ENCODE data around the gene SCGB2B2.
"Not testable (repeated sequence)": the region's sequence is repeated elsewhere in the genome, so short reads cannot be mapped to it uniquely, and the experiment has no call there.

Gene SCGB2B2, protein sequence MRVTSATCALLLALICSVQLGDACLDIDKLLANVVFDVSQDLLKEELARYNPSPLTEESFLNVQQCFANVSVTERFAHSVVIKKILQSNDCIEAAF

GRCh38 chr19:34676697-34677385 is at the start of gene SCGB2B2:
SCGB2B2 (minus strand) TSS chr19:34677159; CDS start chr19:34594563, 82,596 bp downstream.
- peak; percentile 97 for DNase-seq

GRCh38 chr19:34725400-34725799 is 48.4 kb upstream of the SCGB2B2 start:
- DNase-seq: no peak

- DNase-seq: no peak
Measured at GRCh38 chr19:34722353-34722752, 45.4 kb upstream of the SCGB2B2 start.

GRCh38 chr19:34715357-34715756 is 38.4 kb upstream of the SCGB2B2 start:
- no peak for DNase-seq

DNA sequence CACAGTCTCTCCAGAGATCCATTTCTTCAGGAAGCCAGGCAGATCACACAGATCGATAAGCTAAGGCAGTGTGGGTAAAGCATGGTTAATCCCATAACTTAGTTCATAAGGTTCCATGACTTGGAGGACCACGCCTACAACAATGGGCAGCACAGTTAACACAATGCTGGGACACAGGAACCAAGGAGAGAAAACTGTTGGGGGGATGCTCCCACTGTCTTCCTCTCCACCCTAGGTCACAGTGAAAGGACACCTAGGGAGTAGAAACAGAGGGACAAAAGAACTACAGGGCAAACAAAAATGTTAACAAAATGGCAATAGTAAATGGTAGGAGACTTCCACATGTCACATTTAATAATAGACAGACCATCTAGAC is 36.3 kb upstream of the SCGB2B2 start:
- peak; percentile 42 for DNase-seq

DNA sequence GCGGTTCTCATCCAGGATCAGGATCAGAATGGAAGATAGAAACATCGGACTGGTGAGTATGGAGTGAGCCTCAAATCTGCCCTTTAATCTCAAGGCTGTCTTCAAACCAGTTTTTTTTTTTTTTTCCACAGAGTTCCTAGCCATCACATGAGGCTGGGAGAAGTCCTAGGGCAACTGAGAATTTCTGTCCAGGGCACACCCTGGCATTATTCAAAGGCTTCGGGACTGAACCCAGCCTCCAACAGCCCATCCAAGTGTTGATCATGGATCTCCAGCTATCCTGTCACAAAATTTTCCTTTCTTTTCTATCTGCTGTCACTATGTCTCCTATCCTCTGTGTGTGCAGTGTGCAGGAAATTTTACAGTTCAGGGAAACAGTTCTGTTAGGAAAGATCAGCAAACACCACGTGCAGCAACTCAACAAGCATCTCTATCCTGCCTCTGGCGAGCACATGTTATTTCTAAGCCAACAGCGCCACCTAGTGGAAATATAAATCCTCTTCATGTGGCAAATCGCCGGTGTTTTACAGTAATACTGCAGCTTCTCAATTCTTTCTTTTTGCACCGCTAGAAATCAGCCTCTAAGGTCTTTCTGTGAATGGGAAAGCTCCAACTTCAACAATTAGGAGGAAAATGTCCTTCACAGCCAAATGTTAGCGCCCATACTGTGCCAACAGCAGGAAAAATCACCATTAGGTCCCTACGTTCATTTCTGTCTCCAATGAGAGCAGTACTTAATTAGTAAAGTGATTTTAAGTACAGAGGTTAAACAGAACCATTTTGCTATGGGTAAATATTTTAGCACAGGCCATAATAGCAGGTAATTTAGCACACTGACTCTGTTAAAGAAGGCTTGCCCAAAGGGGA is 35.7 kb upstream of the SCGB2B2 start:
- peak; percentile 95 for DNase-seq

DNA sequence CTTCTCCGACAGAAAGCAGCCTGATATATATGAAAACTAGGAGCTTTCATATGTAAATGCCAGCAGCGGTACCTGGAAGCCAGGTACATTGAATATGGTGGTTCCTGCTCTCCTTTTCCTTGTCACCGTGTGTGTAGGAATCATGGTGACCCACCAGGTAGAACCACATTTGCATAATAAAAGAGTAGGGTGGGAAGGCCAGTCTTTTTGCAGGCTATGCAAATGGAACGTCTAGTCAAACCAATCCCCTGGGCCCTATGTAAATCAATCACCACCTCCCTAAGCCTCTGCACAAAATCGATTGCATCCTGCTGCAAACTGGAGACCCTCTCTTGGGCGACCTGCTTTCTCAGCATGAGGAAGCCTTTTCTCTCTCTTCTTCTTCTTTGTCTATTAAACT is 34.9 kb upstream of the SCGB2B2 start:
- no peak for DNase-seq

- DNase-seq: peak; percentile 97
Measured at GRCh38 chr19:34707661-34708060, 30.7 kb upstream of the SCGB2B2 start.

DNA sequence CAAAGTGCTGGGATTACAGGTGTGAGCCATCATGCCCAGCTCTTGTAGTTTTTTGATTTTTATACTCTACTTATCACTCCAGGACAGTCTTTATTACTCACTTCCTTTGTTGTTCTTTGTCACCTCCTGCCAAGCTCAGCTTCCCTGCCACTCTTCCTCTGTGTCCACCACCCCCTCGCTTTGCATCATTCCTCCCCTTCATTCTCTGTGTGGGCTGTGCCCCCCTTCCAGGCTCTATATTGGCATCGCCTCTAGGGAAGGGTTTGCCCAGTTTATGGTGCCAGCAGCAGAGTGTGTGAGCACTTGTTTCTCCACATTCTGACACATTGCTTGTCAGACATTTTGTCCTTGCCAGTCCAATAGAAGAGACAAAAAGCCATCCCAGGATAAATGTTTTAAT is 15.6 kb upstream of the SCGB2B2 start:
- DNase-seq: no peak

GRCh38 chr19:34690372-34690771 is 13.4 kb upstream of the SCGB2B2 start:
- no peak for DNase-seq

DNA sequence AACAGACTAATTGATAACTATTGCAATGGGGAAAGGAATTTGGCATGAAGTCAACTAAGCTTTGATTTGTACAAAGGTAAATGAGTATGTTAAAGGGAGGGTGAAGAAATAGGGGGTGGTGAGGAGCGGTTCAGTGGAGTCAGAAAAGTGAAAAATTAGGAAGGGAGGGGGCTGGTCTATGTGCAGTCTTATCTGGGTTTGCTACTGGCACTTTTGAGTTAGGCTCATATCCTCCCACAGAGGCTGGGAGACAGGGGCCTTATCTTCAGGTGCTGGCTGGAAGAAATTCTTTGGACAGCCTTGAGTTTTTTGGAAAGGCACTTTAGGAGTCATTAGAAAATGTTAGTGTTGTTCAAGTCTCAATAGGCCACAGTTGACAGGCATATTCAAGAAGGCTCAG is 11.6 kb upstream of the SCGB2B2 start:
- no peak for DNase-seq

- DNase-seq: no peak
Measured at GRCh38 chr19:34687348-34687747, 10.4 kb upstream of the SCGB2B2 start.

- no peak for DNase-seq
Measured at GRCh38 chr19:34686455-34686854, 9.5 kb upstream of the SCGB2B2 start.

GRCh38 chr19:34685266-34685665 is 8.3 kb upstream of the SCGB2B2 start:
- not testable (repeated sequence) for DNase-seq

- no peak for DNase-seq
Measured at GRCh38 chr19:34681478-34681877, 4.5 kb upstream of the SCGB2B2 start.

DNA sequence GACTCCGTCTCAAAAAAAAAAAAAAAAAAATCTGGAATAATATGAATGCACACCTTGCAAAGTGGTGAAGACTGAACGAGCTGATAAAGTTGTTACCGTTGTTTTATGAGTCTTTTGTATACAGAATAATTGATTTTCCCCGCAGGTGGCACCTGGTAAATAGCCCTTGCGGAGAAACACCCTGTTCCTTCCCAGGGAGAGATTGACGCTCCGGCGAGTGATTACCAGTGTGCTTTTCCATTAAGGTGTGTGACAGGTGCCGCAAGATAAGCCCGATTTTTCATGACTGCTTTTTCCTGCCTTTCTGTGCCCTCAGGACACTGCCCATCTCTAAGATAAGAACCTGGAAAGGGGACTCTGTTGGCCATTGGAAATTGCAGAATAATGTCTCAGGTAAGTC is 1.5 kb upstream of the SCGB2B2 start:
- peak; percentile 49 for DNase-seq

DNA sequence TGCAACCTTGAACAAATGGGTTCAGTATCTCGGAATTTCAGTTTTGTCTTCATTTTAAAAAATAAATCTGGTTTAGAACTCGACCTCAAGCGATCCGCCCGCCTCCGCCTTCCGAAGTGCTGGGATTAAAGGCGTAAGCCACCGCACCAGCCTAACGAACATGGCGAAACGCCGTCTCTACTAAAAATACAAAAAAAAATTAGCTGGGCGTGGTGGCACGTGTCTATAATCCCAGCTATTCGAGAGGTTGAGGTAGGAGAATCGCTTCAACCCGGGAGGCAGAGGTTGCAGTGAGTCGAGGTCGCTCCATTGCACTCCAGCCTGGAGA is 1.1 kb upstream of the SCGB2B2 start:
- no peak for DNase-seq

- peak; percentile 99 for DNase-seq
Measured at GRCh38 chr19:34677386-34678084, 576 bp upstream of the SCGB2B2 start, which contains the start of gene ZNF302. ZNF302 (plus strand) TSS chr19:34677678; CDS start chr19:34678805, 1,127 bp downstream.

DNA sequence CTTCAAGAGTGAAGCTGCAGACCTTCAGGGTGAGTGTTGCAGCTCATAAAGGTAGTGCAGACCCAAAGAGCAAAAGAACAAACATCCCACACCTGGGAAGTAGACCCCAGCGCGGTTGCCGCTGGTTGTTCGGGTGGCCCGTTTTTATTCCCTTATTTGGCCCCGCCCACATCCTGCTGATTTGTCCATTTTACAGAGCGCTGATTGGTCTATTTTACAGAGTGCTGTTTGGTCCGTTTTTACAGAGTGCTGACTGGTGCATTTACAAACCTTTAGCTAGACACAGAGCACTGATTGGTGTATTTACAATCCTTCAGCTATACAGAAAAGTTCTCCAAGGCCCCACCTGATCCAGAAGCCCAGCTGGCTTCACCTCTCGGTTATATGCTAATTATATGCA is 1.0 kb downstream of the SCGB2B2 start:
- DNase-seq: no peak

DNA sequence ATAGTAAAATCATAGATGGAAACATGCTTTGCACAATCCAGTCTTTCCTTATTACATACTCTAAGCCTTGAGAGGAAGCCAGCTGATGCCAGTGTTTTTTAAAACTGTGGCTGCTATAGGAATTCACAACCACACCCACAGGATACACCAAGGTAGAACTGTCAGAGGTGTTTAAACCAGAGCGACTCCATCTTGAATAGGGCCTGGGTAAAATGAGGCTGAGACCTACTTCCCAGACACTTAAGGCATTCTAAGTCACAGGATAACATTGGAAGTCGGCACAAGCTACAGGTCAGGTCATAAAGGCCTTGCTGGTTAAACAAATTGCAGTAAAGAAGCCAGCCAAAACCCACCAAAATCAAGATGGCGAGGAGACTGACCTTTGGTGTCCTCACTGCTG is 1.7 kb downstream of the SCGB2B2 start:
- DNase-seq: no peak

GRCh38 chr19:34673590-34673989 is 3.4 kb downstream of the SCGB2B2 start:
- DNase-seq: no peak

DNA sequence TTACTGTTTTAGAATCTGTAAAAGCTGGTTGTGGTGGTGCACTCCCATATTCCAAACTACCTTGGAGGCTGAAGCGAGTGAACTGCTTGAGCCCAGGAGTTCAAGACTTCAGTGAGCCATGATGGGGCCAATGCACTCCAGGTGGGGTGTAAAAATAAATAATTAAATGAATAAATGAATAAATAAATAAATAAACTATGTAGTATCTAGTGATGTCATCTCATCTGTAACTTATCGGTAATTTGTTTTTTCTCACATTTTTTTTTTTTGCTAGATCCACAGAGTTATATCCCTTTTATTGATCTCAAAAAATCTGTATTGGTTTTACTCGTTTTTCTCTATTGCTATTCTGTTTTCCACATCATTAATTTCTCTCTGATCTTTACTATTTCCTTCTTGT is 5.0 kb downstream of the SCGB2B2 start:
- no peak for DNase-seq

DNA sequence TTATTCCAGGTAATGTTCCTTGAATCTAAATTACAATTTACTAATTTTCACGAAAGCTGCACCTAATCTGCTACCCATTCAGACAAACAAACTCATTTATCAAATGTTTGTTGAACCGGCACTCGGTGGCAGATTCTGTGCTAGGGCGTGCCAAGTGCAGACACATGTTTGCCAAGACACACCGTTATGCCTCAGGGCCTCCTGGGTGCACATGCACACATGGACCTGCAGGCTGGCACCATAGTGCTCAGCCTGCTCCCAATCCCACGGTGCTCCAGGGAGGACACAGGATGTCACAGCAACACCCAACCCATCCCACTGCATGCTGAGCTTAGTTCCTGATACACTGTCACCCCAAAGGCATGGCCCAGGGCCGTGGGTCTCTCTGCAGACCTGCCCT is 7.7 kb downstream of the SCGB2B2 start:
- no peak for DNase-seq

GRCh38 chr19:34668690-34669089 is 8.3 kb downstream of the SCGB2B2 start:
- peak; percentile 68 for DNase-seq
